Mesodermal cell (in vitro differentiated cells): Measurements from ENCODE around the gene SPIC.

Source experiments
- H3K27ac ChIP-seq: 2 replicates; pipeline ENCODE4 v1.7.0; 2013; ENCODE audit warnings: mild to moderate bottlenecking, low read depth, low read length, moderate library complexity; ENCODE audit not compliant: severe bottlenecking
- H3K36me3 ChIP-seq: 2 replicates; pipeline ENCODE4 v1.7.1; 2013; ENCODE audit warnings: mild to moderate bottlenecking, low read length, moderate library complexity; ENCODE audit not compliant: control insufficient read depth, insufficient read depth
- H3K4me1 ChIP-seq: one replicate; pipeline ENCODE4 v1.7.1; 2013; ENCODE audit warnings: mild to moderate bottlenecking, low read length; ENCODE audit not compliant: insufficient read depth, control insufficient read depth, poor library complexity, severe bottlenecking
- H3K4me3 ChIP-seq: 2 replicates; pipeline ENCODE4 v1.7.0; 2013; ENCODE audit warnings: low read length, control low read depth, mild to moderate bottlenecking; ENCODE audit not compliant: insufficient read depth, poor library complexity, severe bottlenecking; ENCODE audit errors: extremely low read depth
- H3K9me3 ChIP-seq: 2 replicates; pipeline ENCODE4 v1.7.1; 2013; ENCODE audit warnings: mild to moderate bottlenecking, low read length, moderate library complexity; ENCODE audit not compliant: control insufficient read depth
- whole genome bisulfite sequencing, 2 experiments: methylation state at CpG; one replicate each; pipeline ENCODE4 v1.1.5; 2013; ENCODE audit warnings: missing lambda C conversion rate in 2 of 2; ENCODE audit not compliant: insufficient coverage in 2 of 2; 5-methylcytosine and 5-hydroxymethylcytosine counted together

Gene SPIC

GRCh38 chr12:101475751-101476305 lies 692 bp downstream of the SPIC start:
- Histone ChIP-seq H3K27ac (no peak overlapping the region), H3K9me3 (no peaks in the 10 kb centered on the region), H3K4me1 (no peaks in the 10 kb centered on the region), H3K36me3 (no peaks in the 10 kb centered on the region), H3K4me3 (no peak overlapping the region)
- WGBS, 2 experiments, result 80% methylated on average over 1 of the region's 5 CpGs; no CpG with 5 or more reads in 1 of the 2 experiments

GRCh38 chr12:101480849-101481248 lies 5.7 kb downstream of the SPIC start:
- Histone ChIP-seq H3K4me3 (no peak overlapping the region), H3K36me3 (no peaks in the 10 kb centered on the region), H3K9me3 (no peaks in the 10 kb centered on the region), H3K4me1 (no peaks in the 10 kb centered on the region), H3K27ac (no peak overlapping the region)
- 80% methylated on average over 1 of the region's 1 CpG; no CpG with 5 or more reads in 1 of the 2 experiments for WGBS, 2 experiments

- Histone ChIP-seq H3K36me3 (no peaks in the 10 kb centered on the region), H3K4me1 (no peaks in the 10 kb centered on the region), H3K27ac (no peak overlapping the region), H3K4me3 (no peak overlapping the region), H3K9me3 (no peaks in the 10 kb centered on the region)
These were observed 9.9 kb downstream of the SPIC start for GRCh38 chr12:101485021-101485420.

GRCh38 chr12:101488469-101488868 lies 13.3 kb downstream of the SPIC start:
- Histone ChIP-seq H3K4me3 (no peak overlapping the region), H3K9me3 (no peaks in the 10 kb centered on the region), H3K36me3 (no peaks in the 10 kb centered on the region), H3K4me1 (no peaks in the 10 kb centered on the region), H3K27ac (no peak overlapping the region)
- WGBS, 2 experiments, result no CpG with 5 or more reads among the region's 2 CpGs

- no peaks in the 10 kb centered on the region for H3K36me3 ChIP-seq
- no peak overlapping the region for H3K27ac ChIP-seq
- WGBS, 2 experiments, result 0 to 10% methylated on average over 1 to 3 of the region's 3 CpGs
- H3K4me1 ChIP-seq, result no peaks in the 10 kb centered on the region
- H3K4me3 ChIP-seq, result no peak overlapping the region
- H3K9me3 ChIP-seq, result no peaks in the 10 kb centered on the region
These were observed 15.3 kb downstream of the SPIC start for GRCh38 chr12:101490286-101490920.

GRCh38 chr12:101491329-101491728 lies 16.2 kb downstream of the SPIC start:
- H3K4me3 ChIP-seq, result no peak overlapping the region
- no peak overlapping the region for H3K27ac ChIP-seq
- WGBS, 2 experiments, result 83% methylated on average over 1 of the region's 1 CpG; no CpG with 5 or more reads in 1 of the 2 experiments
- H3K4me1 ChIP-seq, result no peaks in the 10 kb centered on the region
- no peaks in the 10 kb centered on the region for H3K9me3 ChIP-seq
- H3K36me3 ChIP-seq, result no peaks in the 10 kb centered on the region

- Histone ChIP-seq H3K4me3 (no peak overlapping the region), H3K36me3 (no peaks in the 10 kb centered on the region), H3K9me3 (no peaks in the 10 kb centered on the region), H3K27ac (no peak overlapping the region), H3K4me1 (no peaks in the 10 kb centered on the region)
- WGBS, 2 experiments, result no CpG with 5 or more reads among the region's 1 CpG
These were observed 18.4 kb downstream of the SPIC start for GRCh38 chr12:101493556-101493955.

GRCh38 chr12:101498252-101498651 lies 23.1 kb downstream of the SPIC start:
- no peaks in the 10 kb centered on the region for H3K4me1 ChIP-seq
- H3K36me3 ChIP-seq, result no peaks in the 10 kb centered on the region
- no peaks in the 10 kb centered on the region for H3K9me3 ChIP-seq
- WGBS, 2 experiments, result 86 to 91% methylated on average over 1 to 2 of the region's 3 CpGs
- H3K4me3 ChIP-seq, result no peak overlapping the region
- no peak overlapping the region for H3K27ac ChIP-seq

GRCh38 chr12:101501410-101501995 lies 26.4 kb downstream of the SPIC start:
- no peaks in the 10 kb centered on the region for H3K4me1 ChIP-seq
- H3K36me3 ChIP-seq, result no peaks in the 10 kb centered on the region
- no peaks in the 10 kb centered on the region for H3K9me3 ChIP-seq
- no peak overlapping the region for H3K4me3 ChIP-seq
- 90% methylated on average over 2 of the region's 4 CpGs for WGBS, 2 experiments
- H3K27ac ChIP-seq, result no peak overlapping the region

- Histone ChIP-seq H3K4me3 (no peak overlapping the region), H3K36me3 (no peaks in the 10 kb centered on the region), H3K9me3 (no peaks in the 10 kb centered on the region), H3K27ac (no peak overlapping the region), H3K4me1 (no peaks in the 10 kb centered on the region)
- 60% methylated on average over 1 of the region's 1 CpG; no CpG with 5 or more reads in 1 of the 2 experiments for WGBS, 2 experiments
These were observed 46.0 kb downstream of the SPIC start for GRCh38 chr12:101521136-101521535.

- 88 to 94% methylated on average over 8 to 10 of the region's 10 CpGs for WGBS, 2 experiments
- Histone ChIP-seq H3K4me1 (no peaks in the 10 kb centered on the region), H3K4me3 (no peak overlapping the region), H3K9me3 (no peaks in the 10 kb centered on the region), H3K27ac (no peak overlapping the region), H3K36me3 (no peaks in the 10 kb centered on the region)
These were observed 52.5 kb downstream of the SPIC start for GRCh38 chr12:101527682-101528081.
